Ovary (tissue), 9 donors: Measurements from ENCODE around the gene KRTCAP3. TPM values are rescaled to one million over a fixed set of nuclear protein-coding genes. Genes with fewer than 3 reads are reported as not detected.
"Not testable (repeated sequence)": the region's sequence is repeated elsewhere in the genome, so short reads cannot be mapped to it uniquely, and the experiment has no call there.

Source experiments
- DNase-seq, 5 donors: peaks; one replicate each; pipeline ENCODE4 v3.0.0-alpha.2; 2019 to 2020
- H3K27ac ChIP-seq, 2 donors: fragments of 200-600 bp; one replicate each; pipeline versions ENCODE4 v1.5.1 to v1.8.0; 2019 to 2022
- H3K27me3 ChIP-seq: fragments of 200-600 bp; one replicate; pipeline ENCODE4 v1.8.0; 2022
- H3K36me3 ChIP-seq: fragments of 200-600 bp; sonication (generic); one replicate; pipeline ENCODE4 v1.5.1; 2019
- H3K4me1 ChIP-seq: one replicate; pipeline ENCODE4 v1.8.1; 2013; ENCODE audit warnings: mild to moderate bottlenecking, moderate library complexity; ENCODE audit not compliant: insufficient read depth
- H3K4me3 ChIP-seq: fragments of 200-600 bp; sonication (generic); one replicate; pipeline ENCODE4 v1.5.1; 2017
- H3K9me3 ChIP-seq, 2 donors: fragments of 200-600 bp in 1 of 2; sonication (generic) in 1 of 2; one replicate each; pipeline versions ENCODE4 v1.5.1 to v1.8.1; 2013 to 2019; ENCODE audit warnings: mild to moderate bottlenecking in 1 of 2, moderate library complexity in 1 of 2
- EP300 ChIP-seq: sonication (generic); formaldehyde crosslinking; IDR thresholded peaks from one replicate; pipeline ENCODE4 v1.6.1; 2017; ENCODE audit warnings: antibody characterized with exemption
- POLR2A ChIP-seq: fragments of 450-650 bp; IDR thresholded peaks from one replicate; pipeline ENCODE4 v1.6.1; 2017; ENCODE audit warnings: antibody characterized with exemption, mild to moderate bottlenecking, moderate library complexity
- WGBS, 3 donors: extraction: QIAGEN DNeasy Blood & Tissue Kit in 1 of 3; methylation state at CpG; one replicate each; pipeline versions ENCODE4 v1.1.5 to v1.1.7; 2013 to 2017; 5-methylcytosine and 5-hydroxymethylcytosine counted together
- intact Hi-C, 4 donors: fragments of 100-400 bp; cut with DNase I; formaldehyde crosslinking; loops; one replicate each; pipeline versions ENCODE4 v1.11.0 to v1.15.1; 2022 to 2023
- polyA plus RNA-seq, 2 donors: library from polyadenylated mRNA; stranded (reverse); fragments of 200-250 nt in 1 of 2; fragments of 350-450 nt in 1 of 2; fragmentation: Illumina TruSeq in 1 of 2; extraction: RNeasy Lipid Tissue Mini Kit (QIAGEN cat#74804) in 1 of 2; gene quantifications; one replicate each; pipeline ENCODE4 v1.2.3, GENCODE V29; 2013 to 2014
- total RNA-seq, 7 donors: library from RNA; depleted of rRNA in 2 of 7; stranded (reverse); fragments of >200 nt in 2 of 7; fragmentation: NEBNext Ultra II Directional in 3 of 7; extraction: Animal tissue kit (Norgen Biotek cat#: 25700) in 3 of 7; gene quantifications; one replicate each; pipeline versions ENCODE4 v1.1.0 to v1.2.4, GENCODE V29; 2016 to 2023
- TF ChIP-seq, protein P1 (sequence below), 3 donors: fragments of 450-650 bp in 2 of 3; fragments of 200-600 bp in 1 of 3; IDR thresholded peaks; one replicate each; pipeline versions ENCODE4 v1.5.1 to v1.8.0; 2016 to 2022; ENCODE audit warnings: antibody characterized with exemption in 3 of 3, mild to moderate bottlenecking in 1 of 3
- donor health status: DM: no; HTN: no; CAD: no; lungs with moderate emphysema.
- donor health status: DM: no; HTN: no; CAD: no.
- donor health status: Bipolar disorder and iron deficiency.
- donor health status: DM: yes; HTN: yes; CAD: no.
- donor health status: DM: no; HTN: no; CAD: no.
- donor health status: DM: yes; HTN: yes; CAD: no.

KRTCAP3 gene
- total and polyA plus RNA-seq, 9 donors: 0.82 to 34.5 (median 3.6) TPM

DNA sequence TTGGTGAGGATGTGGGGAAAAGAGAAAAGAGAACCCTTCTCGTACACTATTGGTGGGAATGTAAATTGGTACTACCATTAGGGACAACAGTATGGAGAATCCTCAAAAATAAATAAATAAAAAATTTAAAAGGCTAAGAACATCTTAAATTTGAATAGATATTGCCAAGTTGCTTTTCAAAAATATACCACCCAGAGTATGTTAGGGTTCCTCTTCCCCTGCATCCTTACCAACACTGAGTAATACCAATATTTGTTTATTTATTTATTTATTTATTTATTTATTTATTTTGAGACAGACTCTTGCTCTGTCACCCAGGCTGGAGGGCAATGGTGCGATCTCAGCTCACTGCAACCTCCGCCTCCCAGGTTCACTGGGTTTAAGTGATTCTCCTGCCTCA lies 19.2 kb upstream of the KRTCAP3 start:
- TF ChIP-seq POLR2A (no peak), EP300 (no peak)
- TF ChIP-seq, protein P1, sequence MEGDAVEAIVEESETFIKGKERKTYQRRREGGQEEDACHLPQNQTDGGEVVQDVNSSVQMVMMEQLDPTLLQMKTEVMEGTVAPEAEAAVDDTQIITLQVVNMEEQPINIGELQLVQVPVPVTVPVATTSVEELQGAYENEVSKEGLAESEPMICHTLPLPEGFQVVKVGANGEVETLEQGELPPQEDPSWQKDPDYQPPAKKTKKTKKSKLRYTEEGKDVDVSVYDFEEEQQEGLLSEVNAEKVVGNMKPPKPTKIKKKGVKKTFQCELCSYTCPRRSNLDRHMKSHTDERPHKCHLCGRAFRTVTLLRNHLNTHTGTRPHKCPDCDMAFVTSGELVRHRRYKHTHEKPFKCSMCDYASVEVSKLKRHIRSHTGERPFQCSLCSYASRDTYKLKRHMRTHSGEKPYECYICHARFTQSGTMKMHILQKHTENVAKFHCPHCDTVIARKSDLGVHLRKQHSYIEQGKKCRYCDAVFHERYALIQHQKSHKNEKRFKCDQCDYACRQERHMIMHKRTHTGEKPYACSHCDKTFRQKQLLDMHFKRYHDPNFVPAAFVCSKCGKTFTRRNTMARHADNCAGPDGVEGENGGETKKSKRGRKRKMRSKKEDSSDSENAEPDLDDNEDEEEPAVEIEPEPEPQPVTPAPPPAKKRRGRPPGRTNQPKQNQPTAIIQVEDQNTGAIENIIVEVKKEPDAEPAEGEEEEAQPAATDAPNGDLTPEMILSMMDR (IDR thresholded peaks at IDR 0.05): no peak
- WGBS, 3 donors: 93 to 94% (median 93%) methylated on average over 3 of the region's 3 CpGs
- no peak overlapping the region for H3K4me3 ChIP-seq
- intact Hi-C loops: loop anchor here in 1 of 4 donors (10.0 kb wide), 1 partner anchor 48 kb away; the partner anchor contains the start of genes EIF2B4 and SNX17
- no peak overlapping the region for H3K27ac ChIP-seq
- no peaks in the 10 kb centered on the region for H3K36me3 ChIP-seq
- no peaks in the 10 kb centered on the region for H3K4me1 ChIP-seq
- H3K27me3 ChIP-seq: no peaks in the 10 kb centered on the region
- peak in 1 of 5 donors; percentile 7 for DNase-seq
- no peaks in the 10 kb centered on the region for H3K9me3 ChIP-seq

DNA sequence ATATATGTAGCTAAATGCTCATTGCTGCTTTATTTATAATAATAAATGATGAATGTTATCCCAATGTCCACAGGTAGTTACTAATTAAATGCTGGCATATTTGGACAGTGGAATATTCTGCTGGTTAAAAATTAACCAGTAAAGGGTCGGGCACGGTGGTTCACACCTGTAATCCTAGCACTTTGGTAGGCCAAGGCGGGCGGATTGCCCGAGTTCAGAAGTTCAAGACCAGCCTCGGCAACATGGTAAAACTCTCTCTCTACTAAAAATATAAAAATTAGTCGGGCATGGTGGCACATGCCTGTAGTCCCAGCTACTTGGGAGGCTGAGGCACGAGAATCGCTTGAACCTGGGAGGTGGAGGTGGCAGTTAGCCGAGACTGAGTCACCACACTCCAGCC lies 17.1 kb upstream of the KRTCAP3 start:
- intact Hi-C loops: loop anchor here in 1 of 4 donors (10.0 kb wide), 1 partner anchor 50 kb away; the partner anchor contains the start of genes EIF2B4 and SNX17
- not testable (repeated sequence) for H3K9me3 ChIP-seq, H3K4me3 ChIP-seq, H3K36me3 ChIP-seq, H3K27ac ChIP-seq, H3K4me1 ChIP-seq, H3K27me3 ChIP-seq
- 91 to 94% (median 91%) methylated on average over 10 of the region's 10 CpGs for WGBS, 3 donors
- DNase-seq: peak in 1 of 5 donors; percentile 29

DNA sequence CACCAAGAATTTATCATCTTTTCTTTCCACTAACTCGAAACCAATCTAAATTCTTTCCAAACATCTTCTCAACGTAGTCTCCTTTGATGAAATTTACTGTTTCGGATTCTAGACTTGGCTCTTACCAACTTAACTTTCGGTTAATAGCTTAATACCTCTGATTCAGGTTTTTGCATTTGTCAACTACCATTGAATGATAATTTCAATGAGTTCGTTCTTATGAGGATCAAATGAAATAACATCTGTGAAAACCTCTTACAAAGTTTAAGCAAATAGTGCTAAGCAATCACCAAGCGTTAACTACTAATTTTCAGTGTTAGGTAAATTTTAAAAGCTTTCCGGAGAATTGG lies 14.3 kb upstream of the KRTCAP3 start:
- intact Hi-C loops: loop anchor here in 1 of 4 donors (10.0 kb wide), 1 partner anchor 53 kb away; the partner anchor contains the start of genes EIF2B4 and SNX17

DNA sequence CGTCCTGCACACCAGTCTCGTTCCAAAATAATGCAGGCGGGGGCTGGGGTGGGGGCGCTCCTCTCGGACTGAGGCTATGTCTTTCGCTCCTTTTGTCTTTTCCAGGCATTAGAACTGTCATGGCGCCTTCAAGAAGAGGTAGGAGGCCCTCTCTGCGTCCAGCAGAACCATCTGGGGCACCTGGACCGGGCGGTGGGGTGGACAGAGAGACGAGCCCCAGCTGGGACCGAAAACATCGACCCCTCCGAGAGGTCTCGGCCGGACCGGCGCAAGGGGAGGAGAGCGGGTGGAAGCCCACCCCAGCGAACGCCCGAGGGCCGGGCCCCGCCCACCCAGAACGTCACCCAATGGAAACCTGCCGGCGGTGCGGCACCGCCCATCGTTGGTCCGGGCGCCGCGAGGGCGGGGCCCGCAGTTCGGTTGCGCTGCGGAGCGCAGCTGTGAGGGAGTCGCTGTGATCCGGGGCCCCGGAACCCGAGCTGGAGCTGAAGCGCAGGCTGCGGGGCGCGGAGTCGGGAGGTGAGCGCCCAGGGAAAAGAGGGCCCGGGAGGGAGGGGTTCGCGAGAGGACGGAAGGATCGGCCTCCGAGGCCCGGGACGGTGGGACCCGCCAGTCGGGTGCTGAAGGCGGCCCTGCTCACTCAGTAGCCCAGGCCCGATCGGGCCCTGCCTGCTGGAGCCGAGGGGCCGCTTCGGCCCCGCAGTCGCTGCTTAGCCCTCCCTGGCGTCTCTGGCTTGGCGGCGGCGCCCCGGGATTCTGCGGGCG lies 13.8 kb upstream of the KRTCAP3 start, which contains the start of gene NRBP1:
NRBP1 (plus strand) TSS at position 419 of the 765 bp plus-strand sequence. CDS start 4,643 bp downstream, outside the sequence.
- 0 to 1% (median 0%) methylated on average over 68 to 75 of the region's 75 CpGs for WGBS, 3 donors
- no peaks in the 10 kb centered on the region for H3K36me3 ChIP-seq
- DNase-seq: peak; percentile 90 to 97 (median 93)
- intact Hi-C loops: loop anchor here in 1 of 4 donors (10.0 kb wide), 1 partner anchor 54 kb away; the partner anchor contains the start of genes EIF2B4 and SNX17
- peak within 1 kb of the TSS; percentile 98 for H3K4me3 ChIP-seq
- no peaks in the 10 kb centered on the region for H3K9me3 ChIP-seq
- peaks cover 8% of the 10 kb centered on the region for H3K4me1 ChIP-seq
- H3K27ac ChIP-seq: peak within 1 kb of the TSS; percentile 93 to 97
- TF ChIP-seq POLR2A: peak; percentile 90
- TF ChIP-seq EP300: no peak
- TF ChIP-seq, protein P1 (IDR thresholded peaks at IDR 0.05): peak in 1 of 3 donors; percentile 6
- no peaks in the 10 kb centered on the region for H3K27me3 ChIP-seq

More for the DNA sequence above, 14.3 kb upstream of the KRTCAP3 start:
- Histone ChIP-seq H3K4me3 (peak overlapping the region; percentile 98), H3K27me3 (no peaks in the 10 kb centered on the region), H3K36me3 (no peaks in the 10 kb centered on the region), H3K27ac (peak overlapping the region; percentile 93 to 97), H3K4me1 (peaks cover 8% of the 10 kb centered on the region), H3K9me3 (no peaks in the 10 kb centered on the region)
- TF ChIP-seq POLR2A: no peak
- TF ChIP-seq, protein P1 (IDR thresholded peaks at IDR 0.05): no peak
- TF ChIP-seq EP300: no peak
- 4 to 7% (median 5%) methylated on average over 7 of the region's 7 CpGs for WGBS, 3 donors
- DNase-seq: no peak
